Mesothelial cell of epicardium (in vitro differentiated cells): ENCODE measurements around the gene ABCB6. TPM values are rescaled to one million over a fixed set of nuclear protein-coding genes. Genes with fewer than 3 reads are reported as not detected.

Experiments
- DNase-seq, 2 experiments: peaks; one replicate each; pipeline ENCODE4 v3.0.0; 2021; ENCODE audit warnings: low spot score in 2 of 2; ENCODE audit not compliant: unreplicated experiment in 2 of 2
- H3K27ac Mint-ChIP-seq: 2 replicates; pipeline ENCODE4 v1.8.0; 2021; ENCODE audit warnings: mixed read lengths
- H3K27me3 Mint-ChIP-seq: 2 replicates; pipeline ENCODE4 v1.8.0; 2021; ENCODE audit warnings: low read depth, mixed read lengths
- H3K36me3 Mint-ChIP-seq: 2 replicates; pipeline ENCODE4 v1.8.0; 2021; ENCODE audit warnings: mixed read lengths
- H3K4me1 Mint-ChIP-seq: 2 replicates; pipeline ENCODE4 v1.8.0; 2021; ENCODE audit warnings: mixed read lengths
- H3K4me3 Mint-ChIP-seq: 2 replicates; pipeline ENCODE4 v1.8.0; 2021; ENCODE audit warnings: mild to moderate bottlenecking, moderate library complexity, mixed read lengths
- H3K9me3 Mint-ChIP-seq: 2 replicates; pipeline ENCODE4 v1.8.0; 2021; ENCODE audit warnings: mixed read lengths
- CTCF ChIP-seq: fragments of 200-600 bp; sonication (generic); IDR thresholded peaks from one replicate; pipeline ENCODE4 v1.5.0; 2021; ENCODE audit warnings: antibody characterized with exemption; ENCODE audit not compliant: unreplicated experiment
- total RNA-seq: library from RNA; stranded (reverse); gene quantifications from 3 replicates; pipeline ENCODE4 v1.2.1, GENCODE V29; 2021

ABCB6 gene
- total RNA-seq, 1 donor from 2014 or later, result 28.1 TPM

- Mint-ChIP-seq H3K9me3 (no peaks in the 10 kb centered on the region), H3K36me3 (peaks cover 16% of the 10 kb centered on the region), H3K27me3 (no peaks in the 10 kb centered on the region), H3K4me3 (no peak overlapping the region), H3K27ac (no peak overlapping the region), H3K4me1 (peaks cover 13% of the 10 kb centered on the region)
- no peak for DNase-seq
- no peak for TF ChIP-seq CTCF
These were observed 5.2 kb downstream of the ABCB6 start for GRCh38 chr2:219213486-219214071.

GRCh38 chr2:219213026-219213415, 5.7 kb downstream of the ABCB6 start:
- H3K4me1 Mint-ChIP-seq, result peaks cover 16% of the 10 kb centered on the region
- no peak overlapping the region for H3K4me3 Mint-ChIP-seq
- no peak for DNase-seq
- H3K27me3 Mint-ChIP-seq, result no peaks in the 10 kb centered on the region
- peaks cover 16% of the 10 kb centered on the region for H3K36me3 Mint-ChIP-seq
- H3K27ac Mint-ChIP-seq, result no peak overlapping the region
- no peaks in the 10 kb centered on the region for H3K9me3 Mint-ChIP-seq
- no peak for TF ChIP-seq CTCF

GRCh38 chr2:219210886-219211362, 7.8 kb downstream of the ABCB6 start:
- no peak for DNase-seq
- H3K27ac Mint-ChIP-seq, result no peak overlapping the region
- H3K4me1 Mint-ChIP-seq, result peaks cover 18% of the 10 kb centered on the region
- no peaks in the 10 kb centered on the region for H3K9me3 Mint-ChIP-seq
- peaks cover 16% of the 10 kb centered on the region for H3K36me3 Mint-ChIP-seq
- H3K27me3 Mint-ChIP-seq, result no peaks in the 10 kb centered on the region
- H3K4me3 Mint-ChIP-seq, result no peak overlapping the region
- no peak for TF ChIP-seq CTCF

GRCh38 chr2:219210196-219210885, 8.4 kb downstream of the ABCB6 start:
- peaks cover 16% of the 10 kb centered on the region for H3K36me3 Mint-ChIP-seq
- DNase-seq, result no peak
- H3K4me3 Mint-ChIP-seq, result no peak overlapping the region
- no peaks in the 10 kb centered on the region for H3K27me3 Mint-ChIP-seq
- no peak overlapping the region for H3K27ac Mint-ChIP-seq
- peaks cover 18% of the 10 kb centered on the region for H3K4me1 Mint-ChIP-seq
- TF ChIP-seq CTCF, result no peak
- no peaks in the 10 kb centered on the region for H3K9me3 Mint-ChIP-seq

- Mint-ChIP-seq H3K27me3 (no peaks in the 10 kb centered on the region), H3K4me1 (peaks cover 18% of the 10 kb centered on the region), H3K27ac (no peak overlapping the region), H3K9me3 (no peaks in the 10 kb centered on the region), H3K36me3 (peaks cover 16% of the 10 kb centered on the region), H3K4me3 (no peak overlapping the region)
- TF ChIP-seq CTCF, result no peak
- DNase-seq, result no peak
These were observed 9.2 kb downstream of the ABCB6 start for GRCh38 chr2:219209236-219210195.
